Measurements from ENCODE around the gene RMND1. TPM values are rescaled to one million over a fixed set of nuclear protein-coding genes. Genes with fewer than 3 reads are reported as not detected.
A peak's percentile ranks its signal among the peaks of the same experiment; 100 is the strongest.

RMND1 gene
- total RNA-seq, 1 donor from 2014 or later, result 27.4 TPM

- no peak for TF ChIP-seq CTCF (conservative IDR thresholded peaks at IDR 0.05)
- no peak overlapping the region for H3K4me3 Mint-ChIP-seq
- no peaks in the 10 kb centered on the region for H3K4me1 Mint-ChIP-seq
- peaks cover 38% of the 10 kb centered on the region for H3K36me3 Mint-ChIP-seq (ENCODE audit: low read depth)
- H3K27me3 Mint-ChIP-seq (ENCODE audit: low read depth), result no peaks in the 10 kb centered on the region
- no peak overlapping the region for H3K27ac Mint-ChIP-seq (ENCODE audit: unreplicated experiment)
- no peaks in the 10 kb centered on the region for H3K9me3 Mint-ChIP-seq
- no peak for DNase-seq (ENCODE audit: low read depth, low spot score)
Observed at GRCh38 chr6:151414641-151415260, 37.2 kb downstream of the RMND1 start.

- H3K36me3 Mint-ChIP-seq (ENCODE audit: low read depth), result peaks cover 46% of the 10 kb centered on the region
- H3K27ac Mint-ChIP-seq (ENCODE audit: unreplicated experiment), result peak overlapping the region; percentile 36
- no peaks in the 10 kb centered on the region for H3K27me3 Mint-ChIP-seq (ENCODE audit: low read depth)
- H3K9me3 Mint-ChIP-seq, result no peaks in the 10 kb centered on the region
- TF ChIP-seq CTCF (conservative IDR thresholded peaks at IDR 0.05), result no peak
- no peaks in the 10 kb centered on the region for H3K4me1 Mint-ChIP-seq
- no peak overlapping the region for H3K4me3 Mint-ChIP-seq
- no peak for DNase-seq (ENCODE audit: low read depth, low spot score)
Observed at GRCh38 chr6:151413372-151414145, 38.4 kb downstream of the RMND1 start.

- Mint-ChIP-seq H3K27ac (ENCODE audit: unreplicated experiment) (no peak overlapping the region), H3K36me3 (ENCODE audit: low read depth) (peaks cover 47% of the 10 kb centered on the region)
Observed at GRCh38 chr6:151412909-151413308, 39.0 kb downstream of the RMND1 start.

GRCh38 chr6:151409679-151410078 lies 42.2 kb downstream of the RMND1 start:
- no peaks in the 10 kb centered on the region for H3K9me3 Mint-ChIP-seq
- H3K36me3 Mint-ChIP-seq (ENCODE audit: low read depth), result peaks cover 41% of the 10 kb centered on the region
- no peaks in the 10 kb centered on the region for H3K4me1 Mint-ChIP-seq
- no peak for TF ChIP-seq CTCF (conservative IDR thresholded peaks at IDR 0.05)
- no peaks in the 10 kb centered on the region for H3K27me3 Mint-ChIP-seq (ENCODE audit: low read depth)
- H3K4me3 Mint-ChIP-seq, result no peak overlapping the region
- no peak for DNase-seq (ENCODE audit: low read depth, low spot score)
- no peak overlapping the region for H3K27ac Mint-ChIP-seq (ENCODE audit: unreplicated experiment)

More at GRCh38 chr6:151412909-151413308, 39.0 kb downstream of the RMND1 start:
- no peak overlapping the region for H3K4me3 Mint-ChIP-seq
- DNase-seq (ENCODE audit: low read depth, low spot score), result no peak
- no peaks in the 10 kb centered on the region for H3K27me3 Mint-ChIP-seq (ENCODE audit: low read depth)
- TF ChIP-seq CTCF (conservative IDR thresholded peaks at IDR 0.05), result no peak
- H3K9me3 Mint-ChIP-seq, result no peaks in the 10 kb centered on the region
- no peaks in the 10 kb centered on the region for H3K4me1 Mint-ChIP-seq

- Mint-ChIP-seq H3K27ac (ENCODE audit: unreplicated experiment) (no peak overlapping the region), H3K27me3 (ENCODE audit: low read depth) (no peaks in the 10 kb centered on the region), H3K9me3 (no peaks in the 10 kb centered on the region), H3K4me3 (no peak overlapping the region), H3K36me3 (ENCODE audit: low read depth) (peaks cover 37% of the 10 kb centered on the region), H3K4me1 (no peaks in the 10 kb centered on the region)
- DNase-seq (ENCODE audit: low read depth, low spot score), result no peak
- TF ChIP-seq CTCF (conservative IDR thresholded peaks at IDR 0.05), result no peak
Observed at GRCh38 chr6:151409260-151409659, 42.7 kb downstream of the RMND1 start.

All from neural crest cell (in vitro differentiated cells).